Endothelial cell (in vitro differentiated cells): ENCODE data around the gene ZIC4. TPM values are rescaled to one million over a fixed set of nuclear protein-coding genes. Genes with fewer than 3 reads are reported as not detected.

Experiments used
- DNase-seq: peaks from one replicate; pipeline ENCODE4 v3.0.0; 2021; ENCODE audit warnings: low spot score
- H3K27ac Mint-ChIP-seq: one replicate; pipeline ENCODE4 v1.8.0; 2021; ENCODE audit warnings: mixed read lengths, inconsistent platforms; ENCODE audit not compliant: unreplicated experiment
- H3K27me3 Mint-ChIP-seq: one replicate; pipeline ENCODE4 v1.8.0; 2021; ENCODE audit warnings: mild to moderate bottlenecking, moderate library complexity, mixed read lengths, inconsistent platforms; ENCODE audit not compliant: unreplicated experiment
- H3K36me3 Mint-ChIP-seq: one replicate; pipeline ENCODE4 v1.8.0; 2021; ENCODE audit warnings: mild to moderate bottlenecking, low read depth, mixed read lengths, inconsistent platforms; ENCODE audit not compliant: unreplicated experiment
- H3K4me1 Mint-ChIP-seq: one replicate; pipeline ENCODE4 v1.8.0; 2021; ENCODE audit warnings: mild to moderate bottlenecking, mixed read lengths, inconsistent platforms; ENCODE audit not compliant: unreplicated experiment
- H3K4me3 Mint-ChIP-seq: one replicate; pipeline ENCODE4 v1.8.0; 2021; ENCODE audit warnings: mild to moderate bottlenecking, mixed read lengths, inconsistent platforms; ENCODE audit not compliant: unreplicated experiment
- H3K9me3 Mint-ChIP-seq: one replicate; pipeline ENCODE4 v1.8.0; 2021; ENCODE audit warnings: mixed read lengths, inconsistent platforms; ENCODE audit not compliant: unreplicated experiment
- total RNA-seq: library from RNA; stranded (reverse); fragmentation: NEBNext Ultra II Directional; extraction: Animal tissue kit (Norgen Biotek cat#: 25700); gene quantifications from one replicate; pipeline ENCODE4 v1.2.1, GENCODE V29; 2021; ENCODE audit not compliant: unreplicated experiment
- TF ChIP-seq, protein P1 (sequence below): fragments of 200-600 bp; sonication (generic); IDR thresholded peaks from one replicate; pipeline ENCODE4 v1.5.0; 2021; ENCODE audit warnings: antibody characterized with exemption; ENCODE audit not compliant: unreplicated experiment

ZIC4 gene
- total RNA-seq, 1 donor from 2014 or later = 2.2 TPM

DNA sequence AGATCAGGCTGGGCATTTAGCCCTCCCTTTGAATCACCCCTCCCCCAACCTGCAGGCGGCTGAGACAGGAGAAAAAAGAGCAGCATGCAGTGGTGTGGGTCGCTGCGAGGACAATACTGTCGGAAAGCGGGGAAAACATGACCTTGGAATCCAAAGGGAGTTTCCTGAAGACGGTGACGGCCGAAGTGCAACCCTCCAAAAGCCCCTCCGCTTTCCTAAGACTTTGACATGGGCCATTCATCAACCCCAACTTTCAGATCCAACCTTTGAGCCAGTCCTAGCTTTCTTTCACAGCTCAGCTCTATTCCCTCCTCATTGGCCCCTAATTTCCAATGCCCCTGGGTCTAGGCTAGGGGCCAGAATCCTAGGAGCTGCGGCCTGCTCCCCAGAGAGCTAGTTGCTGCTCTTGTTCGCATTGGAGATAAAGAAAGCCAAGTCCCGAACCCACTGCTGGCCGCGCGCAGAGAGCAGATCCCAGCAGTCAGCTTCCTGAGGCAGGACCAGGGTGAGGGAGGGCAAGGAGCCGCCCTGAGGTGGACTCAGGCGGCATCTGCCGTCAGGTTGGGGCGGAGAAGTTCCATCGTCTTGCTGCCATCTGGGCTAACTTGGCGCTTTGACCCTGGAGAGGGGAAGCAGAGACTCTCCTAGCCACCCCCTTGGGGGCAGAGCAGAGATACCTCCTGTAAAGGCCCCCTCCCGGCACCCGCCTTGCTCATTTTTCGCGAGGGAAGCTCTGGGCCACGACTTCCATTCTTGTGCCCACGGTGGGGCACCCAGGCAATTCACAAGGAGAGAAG, 914 bp downstream of the ZIC4 start:
- Mint-ChIP-seq H3K9me3 (no peaks in the 10 kb centered on the region), H3K36me3 (no peaks in the 10 kb centered on the region), H3K27me3 (peaks cover 55% of the 10 kb centered on the region), H3K4me1 (peaks cover 33% of the 10 kb centered on the region), H3K4me3 (no peak overlapping the region), H3K27ac (no peak overlapping the region)
- no peak for DNase-seq
- TF ChIP-seq, protein P1, sequence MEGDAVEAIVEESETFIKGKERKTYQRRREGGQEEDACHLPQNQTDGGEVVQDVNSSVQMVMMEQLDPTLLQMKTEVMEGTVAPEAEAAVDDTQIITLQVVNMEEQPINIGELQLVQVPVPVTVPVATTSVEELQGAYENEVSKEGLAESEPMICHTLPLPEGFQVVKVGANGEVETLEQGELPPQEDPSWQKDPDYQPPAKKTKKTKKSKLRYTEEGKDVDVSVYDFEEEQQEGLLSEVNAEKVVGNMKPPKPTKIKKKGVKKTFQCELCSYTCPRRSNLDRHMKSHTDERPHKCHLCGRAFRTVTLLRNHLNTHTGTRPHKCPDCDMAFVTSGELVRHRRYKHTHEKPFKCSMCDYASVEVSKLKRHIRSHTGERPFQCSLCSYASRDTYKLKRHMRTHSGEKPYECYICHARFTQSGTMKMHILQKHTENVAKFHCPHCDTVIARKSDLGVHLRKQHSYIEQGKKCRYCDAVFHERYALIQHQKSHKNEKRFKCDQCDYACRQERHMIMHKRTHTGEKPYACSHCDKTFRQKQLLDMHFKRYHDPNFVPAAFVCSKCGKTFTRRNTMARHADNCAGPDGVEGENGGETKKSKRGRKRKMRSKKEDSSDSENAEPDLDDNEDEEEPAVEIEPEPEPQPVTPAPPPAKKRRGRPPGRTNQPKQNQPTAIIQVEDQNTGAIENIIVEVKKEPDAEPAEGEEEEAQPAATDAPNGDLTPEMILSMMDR = no peak

DNA sequence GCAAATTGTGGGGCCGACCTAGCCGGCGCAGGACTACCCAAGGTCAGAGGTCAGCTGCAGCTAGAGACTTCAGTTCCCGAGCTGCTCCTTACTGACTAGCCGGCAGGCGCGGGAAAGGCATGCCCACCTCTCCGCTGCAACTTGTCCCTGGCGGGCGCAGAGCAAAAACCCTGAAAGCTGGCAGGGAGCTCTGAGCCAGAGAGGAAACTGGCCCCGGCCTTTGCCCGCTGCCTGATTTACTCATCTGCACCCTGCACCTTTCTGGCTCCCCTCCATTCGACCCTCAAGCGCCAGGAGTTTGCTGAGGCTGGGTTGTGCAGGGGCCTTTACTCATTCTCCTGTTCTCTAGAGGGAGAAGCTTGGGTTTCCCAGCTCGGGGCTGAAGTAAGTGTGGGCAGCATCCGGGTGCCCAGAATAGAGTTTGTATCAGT, 1.5 kb downstream of the ZIC4 start:
- DNase-seq = no peak
- Mint-ChIP-seq H3K27ac (no peak overlapping the region), H3K4me1 (peaks cover 33% of the 10 kb centered on the region), H3K27me3 (peaks cover 55% of the 10 kb centered on the region), H3K9me3 (no peaks in the 10 kb centered on the region), H3K36me3 (no peaks in the 10 kb centered on the region), H3K4me3 (no peak overlapping the region)
- TF ChIP-seq, protein P1 = no peak

DNA sequence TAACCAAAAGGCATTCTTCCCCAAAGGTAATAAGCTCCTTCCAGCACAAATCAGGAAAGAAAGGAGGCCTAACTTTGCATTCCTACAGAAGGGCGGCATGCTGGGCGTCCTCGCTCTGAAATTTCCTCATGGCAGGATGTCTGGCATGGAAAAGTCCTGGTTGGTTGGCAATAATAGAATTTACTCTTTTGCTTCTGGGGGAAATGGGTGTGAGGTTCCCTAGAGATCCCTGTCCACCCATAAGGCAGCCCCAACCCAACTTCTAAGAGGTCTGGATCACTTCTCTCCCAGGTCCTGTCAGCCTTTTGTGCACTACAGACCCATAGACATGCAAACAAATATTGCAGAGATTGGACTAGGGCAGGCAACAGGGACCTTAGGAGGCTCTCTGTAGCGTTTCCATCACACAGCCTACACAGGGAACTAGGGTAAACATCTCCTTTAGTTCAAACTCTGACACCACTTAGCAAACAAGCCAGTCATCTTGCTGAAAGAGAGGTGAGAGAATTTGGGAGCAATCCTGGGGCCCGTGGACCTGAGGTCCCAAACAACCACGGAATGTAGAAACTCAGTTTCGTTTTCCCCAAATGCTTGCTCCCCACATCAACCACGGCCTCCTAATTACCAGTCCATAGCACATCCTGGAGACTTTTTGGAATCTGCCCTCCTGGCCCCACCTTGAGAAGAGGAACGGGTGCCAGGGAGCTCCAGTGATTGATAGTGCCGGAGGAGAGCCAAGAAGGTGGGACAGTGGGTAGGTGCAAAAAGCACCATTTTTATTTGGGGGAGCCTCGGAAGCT, 2.1 kb downstream of the ZIC4 start:
- H3K36me3 Mint-ChIP-seq = peaks cover under 1% of the 10 kb centered on the region
- no peak overlapping the region for H3K27ac Mint-ChIP-seq
- peaks cover 30% of the 10 kb centered on the region for H3K4me1 Mint-ChIP-seq
- TF ChIP-seq, protein P1 = no peak
- no peaks in the 10 kb centered on the region for H3K9me3 Mint-ChIP-seq
- no peak overlapping the region for H3K4me3 Mint-ChIP-seq
- peaks cover 50% of the 10 kb centered on the region for H3K27me3 Mint-ChIP-seq
- no peak for DNase-seq

DNA sequence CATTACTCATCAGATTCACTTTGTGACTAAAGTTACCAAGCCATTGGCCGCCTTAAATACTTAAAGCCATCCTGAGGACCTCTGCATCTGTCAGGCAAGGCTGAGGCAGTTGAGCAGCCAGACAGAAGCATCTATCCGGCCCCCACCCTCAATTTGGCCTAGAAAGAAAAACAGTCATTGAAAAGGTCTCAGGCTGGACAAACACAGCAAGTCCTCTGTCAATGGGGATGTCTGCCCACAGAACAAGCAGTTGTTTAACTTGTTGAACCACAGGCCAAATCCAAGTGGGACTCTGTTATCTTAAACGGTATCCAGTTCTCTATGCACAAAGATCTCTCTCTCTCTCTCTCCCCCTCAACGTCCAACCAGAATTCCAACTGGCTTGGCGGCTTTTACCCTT, 2.8 kb downstream of the ZIC4 start:
- peaks cover 46% of the 10 kb centered on the region for H3K27me3 Mint-ChIP-seq
- H3K27ac Mint-ChIP-seq = no peak overlapping the region
- peaks cover 24% of the 10 kb centered on the region for H3K4me1 Mint-ChIP-seq
- no peak for DNase-seq
- no peaks in the 10 kb centered on the region for H3K9me3 Mint-ChIP-seq
- H3K4me3 Mint-ChIP-seq = no peak overlapping the region
- peaks cover 3% of the 10 kb centered on the region for H3K36me3 Mint-ChIP-seq
- TF ChIP-seq, protein P1 = no peak

DNA sequence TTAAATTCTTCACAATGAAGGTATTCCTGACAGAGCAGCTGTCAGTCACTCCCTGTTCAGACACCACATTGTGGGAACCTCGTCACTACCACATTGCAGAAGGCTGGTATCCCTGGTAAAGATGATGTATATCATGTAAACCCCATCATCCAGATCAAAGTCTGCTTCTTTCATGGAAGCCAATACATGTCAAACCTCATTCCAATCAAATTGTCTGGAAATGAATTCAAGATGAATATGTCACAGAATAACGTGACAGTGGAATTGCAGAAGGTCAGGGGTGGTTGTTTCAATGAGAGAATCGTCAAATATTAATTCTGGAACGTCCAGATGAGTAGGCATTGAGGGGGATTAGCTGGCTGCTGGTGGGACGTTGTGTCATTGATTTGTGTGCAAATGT, 4.2 kb downstream of the ZIC4 start:
- TF ChIP-seq, protein P1 = no peak

More for the DNA sequence above, 4.2 kb downstream of the ZIC4 start:
- no peak for DNase-seq
- peaks cover 46% of the 10 kb centered on the region for H3K27me3 Mint-ChIP-seq
- no peaks in the 10 kb centered on the region for H3K9me3 Mint-ChIP-seq
- peaks cover 3% of the 10 kb centered on the region for H3K36me3 Mint-ChIP-seq
- H3K27ac Mint-ChIP-seq = no peak overlapping the region
- H3K4me1 Mint-ChIP-seq = peaks cover 24% of the 10 kb centered on the region
- no peak overlapping the region for H3K4me3 Mint-ChIP-seq
